Naive thymus-derived CD4-positive, alpha-beta T cell (primary cell): Measurements from ENCODE around the gene RGS8. TPM values are rescaled to one million over a fixed set of nuclear protein-coding genes. Genes with fewer than 3 reads are reported as not detected.

Experiments used
- ATAC-seq: fragments of 150-1000 bp; cut with Tn5 transposase; 2 replicates; pipeline ENCODE4 v1.10.0; 2021; ENCODE audit warnings: mild to moderate bottlenecking, moderate library complexity
- CTCF ChIA-PET: fragments of 350-600 bp; sonication (Branson Sonifier 250); formaldehyde crosslinking; loops from one replicate; lab custom pipeline; 2021; ENCODE audit warnings: antibody characterized with exemption; lab: Charles Lee
- POLR2A ChIA-PET: fragments of 350-600 bp; sonication (Branson Sonifier 250); formaldehyde crosslinking; loops from one replicate; lab custom pipeline; 2021; ENCODE audit warnings: antibody characterized with exemption, inconsistent platforms; lab: Charles Lee
- DNase-seq, 9 donors: peaks; one replicate each; pipeline versions ENCODE4 v3.0.0 to v3.0.0-alpha.2; 2020 to 2022; ENCODE audit warnings: mixed read lengths in 1 of 9
- H3K27ac ChIP-seq: one replicate; pipeline ENCODE4 v1.7.0; 2013; ENCODE audit warnings: mild to moderate bottlenecking, low read depth, low read length, moderate library complexity
- H3K27me3 ChIP-seq, 2 donors: one replicate each; pipeline ENCODE4 v1.7.0; 2013; ENCODE audit warnings: low read length in 2 of 2, mild to moderate bottlenecking in 2 of 2, moderate library complexity in 2 of 2; ENCODE audit not compliant: control insufficient read depth in 2 of 2, insufficient read depth in 2 of 2
- H3K36me3 ChIP-seq, 3 experiments: 1 replicate in 2 of 3; 2 replicates in 1 of 3; pipeline ENCODE4 v1.7.0; 2013; ENCODE audit warnings: low read length in 3 of 3, mild to moderate bottlenecking in 3 of 3, moderate library complexity in 1 of 3; ENCODE audit not compliant: insufficient read depth in 3 of 3, control insufficient read depth in 2 of 3
- H3K4me1 ChIP-seq, 2 donors: one replicate each; pipeline ENCODE4 v1.7.0; 2013; ENCODE audit warnings: low read length in 2 of 2, mild to moderate bottlenecking in 2 of 2, moderate library complexity in 1 of 2; ENCODE audit not compliant: control insufficient read depth in 2 of 2, insufficient read depth in 2 of 2
- H3K4me3 ChIP-seq: 2 replicates; pipeline ENCODE4 v1.7.0; 2013; ENCODE audit warnings: mild to moderate bottlenecking, low read length
- H3K9me3 ChIP-seq, 3 experiments: 1 replicate in 2 of 3; 2 replicates in 1 of 3; pipeline ENCODE4 v1.7.0; 2013; ENCODE audit warnings: low read length in 3 of 3; ENCODE audit not compliant: control insufficient read depth in 2 of 3
- H3K27ac Mint-ChIP-seq, 9 donors: one replicate each; pipeline ENCODE4 v1.8.0; 2020 to 2022; ENCODE audit warnings: mixed read lengths in 9 of 9, mild to moderate bottlenecking in 8 of 9, moderate library complexity in 5 of 9, inconsistent platforms in 2 of 9
- H3K27me3 Mint-ChIP-seq, 5 donors: one replicate each; pipeline ENCODE4 v1.8.0; 2021 to 2022; ENCODE audit warnings: mixed read lengths in 5 of 5, mild to moderate bottlenecking in 1 of 5
- H3K36me3 Mint-ChIP-seq, 5 donors: one replicate each; pipeline ENCODE4 v1.8.0; 2020 to 2022; ENCODE audit warnings: mixed read lengths in 5 of 5, mild to moderate bottlenecking in 3 of 5, inconsistent platforms in 1 of 5
- H3K4me1 Mint-ChIP-seq, 7 donors: one replicate each; pipeline ENCODE4 v1.8.0; 2020 to 2022; ENCODE audit warnings: mixed read lengths in 7 of 7, mild to moderate bottlenecking in 3 of 7, inconsistent platforms in 1 of 7
- H3K4me3 Mint-ChIP-seq, 10 donors: one replicate each; pipeline ENCODE4 v1.8.0; 2020 to 2022; ENCODE audit warnings: mild to moderate bottlenecking in 10 of 10, mixed read lengths in 10 of 10, moderate library complexity in 6 of 10, inconsistent platforms in 2 of 10
- H3K9me3 Mint-ChIP-seq, 11 donors: one replicate each; pipeline ENCODE4 v1.8.0; 2020 to 2022; ENCODE audit warnings: mixed read lengths in 11 of 11, mild to moderate bottlenecking in 4 of 11, inconsistent platforms in 1 of 11, moderate library complexity in 1 of 11
- intact Hi-C, 2 donors: fragments of 100-400 bp; cut with micrococcal nuclease; formaldehyde crosslinking; loops; one replicate each; pipeline ENCODE4 v1.15.1; 2023
- polyA plus RNA-seq, 2 donors: library from polyadenylated mRNA; unstranded; fragments of 300-500 nt; fragmentation: Illumina TruSeq; gene quantifications; one replicate each; pipeline ENCODE4 v1.2.3, GENCODE V29; 2021
- total RNA-seq, 6 experiments: library from RNA in 5 of 6; stranded (reverse) in 5 of 6; gene quantifications; 1 replicate in 5 of 6; 2 replicates in 1 of 6; pipeline ENCODE4 v1.2.3 and lab custom pipeline; 2021 to 2026

RGS8 gene, protein sequence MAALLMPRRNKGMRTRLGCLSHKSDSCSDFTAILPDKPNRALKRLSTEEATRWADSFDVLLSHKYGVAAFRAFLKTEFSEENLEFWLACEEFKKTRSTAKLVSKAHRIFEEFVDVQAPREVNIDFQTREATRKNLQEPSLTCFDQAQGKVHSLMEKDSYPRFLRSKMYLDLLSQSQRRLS
- total RNA-seq (not detected), polyA plus RNA-seq (not detected), total RNA-seq (lab: John Stamatoyannopoulos, UW) (not detected)

DNA sequence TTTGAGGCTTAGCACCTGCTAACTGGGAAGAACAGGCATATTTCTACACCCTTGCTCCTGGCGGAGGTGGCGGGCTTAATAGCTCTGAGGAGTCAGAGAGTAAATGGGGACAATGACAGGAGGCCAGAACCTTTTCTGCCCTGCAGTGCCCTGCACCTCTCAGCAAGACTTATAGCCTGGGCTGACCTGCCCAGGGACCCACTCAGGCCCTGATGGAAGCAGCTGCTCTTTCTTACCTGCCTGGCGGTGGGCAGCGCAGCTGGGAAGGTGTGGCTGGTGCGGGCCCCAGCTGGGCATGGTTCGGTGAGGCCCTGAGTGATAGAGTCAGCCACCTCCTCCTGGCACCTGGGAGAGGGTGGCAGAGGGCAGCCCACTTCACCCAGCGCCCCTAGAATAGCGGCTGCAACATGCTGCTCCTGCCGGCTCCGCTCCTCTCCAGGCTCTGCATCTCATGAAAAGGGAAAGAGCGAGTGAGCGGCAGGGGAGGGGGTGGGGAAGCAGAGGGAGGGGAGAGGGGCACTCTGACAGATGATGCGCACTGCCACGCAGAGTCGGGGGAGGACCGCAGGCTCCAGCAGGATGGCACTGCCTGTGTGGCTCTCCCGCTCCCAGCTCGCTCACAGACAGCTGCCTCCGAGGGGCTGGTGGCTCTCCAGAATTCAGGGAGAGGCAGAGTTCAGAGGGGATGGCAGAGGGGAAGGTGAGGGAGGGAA is at the start of gene RGS8:
Gene RGS8, minus strand, starts transcription at position 472 of the 713 bp plus-strand sequence. CDS start 14,938 bp downstream, outside the sequence.
- no peak within 1 kb of the TSS for H3K4me3 ChIP-seq
- H3K9me3 ChIP-seq, result no peaks in the 10 kb centered on the region
- Mint-ChIP-seq H3K36me3 (peaks cover 0 to under 1% (median 0%) of the 10 kb centered on the region in 5 donors), H3K4me3 (no peak within 1 kb of the TSS), H3K9me3 (no peaks in the 10 kb centered on the region), H3K4me1 (peaks cover 0 to 13% (median 0%) of the 10 kb centered on the region in 7 donors), H3K27me3 (peaks cover 0 to 20% (median 12%) of the 10 kb centered on the region in 5 donors), H3K27ac (no peak within 1 kb of the TSS)
- no peak for ATAC-seq
- H3K27me3 ChIP-seq, result no peaks in the 10 kb centered on the region
- H3K36me3 ChIP-seq, result no peaks in the 10 kb centered on the region
- intact Hi-C loops, result no loop called here
- DNase-seq, result no peak
- H3K27ac ChIP-seq, result no peak within 1 kb of the TSS
- POLR2A ChIA-PET, result no interaction called here
- H3K4me1 ChIP-seq, result no peaks in the 10 kb centered on the region
- CTCF ChIA-PET, result no interaction called here

DNA sequence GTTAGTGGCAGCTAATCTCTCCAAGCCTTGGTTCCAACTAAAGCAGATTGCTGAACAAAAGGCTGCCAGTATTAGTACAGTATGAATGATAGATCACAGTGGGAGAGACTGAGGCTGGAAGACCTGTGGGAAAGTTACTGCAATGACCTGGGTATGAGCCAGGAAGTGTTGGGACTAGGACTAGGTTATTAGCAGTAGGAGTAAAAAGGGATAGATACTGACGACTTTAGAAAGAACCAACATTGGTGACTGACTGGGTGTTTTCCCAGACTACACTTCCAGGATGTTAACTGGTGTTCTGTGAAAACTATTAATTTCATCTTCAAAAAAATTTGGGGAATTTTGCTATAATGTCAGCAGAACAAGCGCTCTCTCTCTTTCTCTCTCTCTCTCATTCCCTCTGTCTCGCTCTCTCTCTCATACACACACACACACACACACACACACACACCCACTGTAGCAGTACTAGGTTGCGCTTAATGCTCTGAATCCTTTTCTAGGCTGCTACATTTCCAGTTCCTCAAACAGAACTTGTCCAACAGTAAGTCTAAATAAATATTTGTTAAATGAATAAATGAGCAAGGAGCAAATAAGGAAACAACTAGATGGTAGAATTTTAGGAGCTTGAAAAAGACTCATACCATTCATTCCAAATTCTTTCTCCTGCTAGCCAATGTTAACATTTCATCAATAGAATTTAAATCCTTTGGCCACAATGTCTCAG is 47.6 kb upstream of the RGS8 start:
- H3K27ac ChIP-seq, result no peak overlapping the region
- no peaks in the 10 kb centered on the region for H3K4me1 ChIP-seq
- H3K4me1 Mint-ChIP-seq, result peaks cover 0 to 1% (median 0%) of the 10 kb centered on the region in 7 donors
- ATAC-seq (no peak), DNase-seq (no peak)
- no peak overlapping the region for H3K4me3 Mint-ChIP-seq
- ChIA-PET POLR2A (no interaction called here), CTCF (no interaction called here)
- H3K27ac Mint-ChIP-seq, result no peak overlapping the region
- peaks cover 0 to 34% (median 10%) of the 10 kb centered on the region in 5 donors for H3K27me3 Mint-ChIP-seq
- no peaks in the 10 kb centered on the region for H3K36me3 ChIP-seq
- peaks cover 0 to 4% (median 0%) of the 10 kb centered on the region in 5 donors for H3K36me3 Mint-ChIP-seq
- no peaks in the 10 kb centered on the region for H3K9me3 ChIP-seq
- H3K4me3 ChIP-seq, result no peak overlapping the region
- peaks cover 0 to 7% (median 0%) of the 10 kb centered on the region in 11 donors for H3K9me3 Mint-ChIP-seq
- no peaks in the 10 kb centered on the region for H3K27me3 ChIP-seq
- intact Hi-C loops, result no loop called here

DNA sequence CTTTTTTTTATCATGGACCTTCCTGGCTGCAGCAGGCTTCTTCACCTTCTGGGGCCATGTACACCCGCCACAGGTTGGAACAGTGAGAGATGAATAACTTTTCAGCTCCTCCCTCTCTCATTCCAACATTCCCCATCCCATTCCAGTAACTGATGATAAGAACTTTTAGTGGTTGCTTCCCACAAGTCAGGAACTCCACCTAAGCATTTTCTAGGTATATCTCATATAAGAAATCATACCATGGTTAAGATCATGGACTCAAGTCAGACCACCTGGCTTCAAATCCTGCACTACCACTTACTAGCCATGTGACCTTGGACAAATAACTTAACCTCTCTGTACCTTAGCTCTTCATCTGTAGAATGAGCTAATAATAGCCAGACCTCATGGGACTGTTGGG is 42.5 kb upstream of the RGS8 start:
- no peak for DNase-seq
- no peaks in the 10 kb centered on the region for H3K36me3 ChIP-seq
- H3K36me3 Mint-ChIP-seq, result peaks cover 0 to 3% (median 0%) of the 10 kb centered on the region in 5 donors
- peaks cover 0 to 20% (median 3%) of the 10 kb centered on the region in 5 donors for H3K27me3 Mint-ChIP-seq
- no peaks in the 10 kb centered on the region for H3K27me3 ChIP-seq
- ChIA-PET CTCF (no interaction called here), POLR2A (no interaction called here)
- H3K9me3 Mint-ChIP-seq, result no peaks in the 10 kb centered on the region
- ATAC-seq, result no peak
- intact Hi-C loops, result no loop called here
- no peak overlapping the region for H3K4me3 Mint-ChIP-seq
- H3K4me1 ChIP-seq, result no peaks in the 10 kb centered on the region
- H3K27ac ChIP-seq, result no peak overlapping the region
- no peak overlapping the region for H3K4me3 ChIP-seq
- H3K27ac Mint-ChIP-seq, result no peak overlapping the region
- H3K4me1 Mint-ChIP-seq, result no peaks in the 10 kb centered on the region
- H3K9me3 ChIP-seq, result no peaks in the 10 kb centered on the region

DNA sequence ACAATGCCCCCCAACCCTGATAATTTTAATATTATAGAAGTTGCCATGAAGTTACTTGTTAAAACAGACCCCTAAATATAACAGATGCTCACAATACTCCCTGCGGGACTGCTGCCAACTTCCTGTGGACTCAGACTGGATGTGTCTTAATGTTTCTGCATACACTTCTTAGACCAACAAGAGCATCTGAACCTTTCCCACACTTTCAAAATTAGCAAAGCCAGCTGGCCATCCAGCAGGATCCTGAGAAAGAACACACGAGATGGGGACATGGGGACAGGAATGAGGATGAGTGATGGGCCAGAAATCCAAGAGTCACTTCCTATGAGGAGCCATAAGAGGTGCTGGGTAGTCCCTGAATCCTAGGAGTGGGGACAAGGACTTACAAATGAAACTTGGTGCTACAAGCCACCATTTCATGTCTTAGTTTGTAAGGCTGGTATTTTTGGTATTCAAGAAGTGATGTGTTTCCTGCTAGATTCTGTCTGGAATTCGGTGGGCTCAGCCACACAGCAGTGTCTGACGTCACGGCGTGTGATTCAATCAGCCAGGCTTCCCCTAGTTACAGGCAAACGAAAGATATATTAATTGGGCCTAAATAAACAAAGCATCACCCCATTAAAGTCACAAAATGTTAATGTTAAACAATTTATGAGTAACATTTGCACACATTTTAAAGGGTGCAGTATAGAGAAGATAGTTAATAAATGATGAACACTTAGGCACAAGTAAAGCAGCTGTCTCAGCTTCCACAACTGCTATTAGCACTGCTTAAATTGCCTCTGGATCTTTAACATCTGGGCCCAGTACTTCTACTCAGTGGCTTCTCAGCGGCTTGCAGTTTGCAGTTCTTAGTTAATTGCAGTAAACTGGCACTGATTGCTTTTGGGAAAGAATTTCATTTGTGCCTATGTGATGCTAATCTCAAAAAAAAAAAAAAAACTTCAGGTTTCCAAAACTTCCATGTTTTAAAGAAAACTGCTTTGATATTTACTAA is 41.2 kb upstream of the RGS8 start:
- ATAC-seq, result no peak
- H3K36me3 Mint-ChIP-seq, result peaks cover 0 to 3% (median 0%) of the 10 kb centered on the region in 5 donors
- Histone ChIP-seq H3K4me1 (no peaks in the 10 kb centered on the region), H3K36me3 (no peaks in the 10 kb centered on the region), H3K4me3 (no peak overlapping the region), H3K27ac (no peak overlapping the region), H3K27me3 (no peaks in the 10 kb centered on the region), H3K9me3 (no peaks in the 10 kb centered on the region)
- H3K27me3 Mint-ChIP-seq, result peaks cover 0 to 15% (median 3%) of the 10 kb centered on the region in 5 donors
- no peak overlapping the region for H3K27ac Mint-ChIP-seq
- ChIA-PET POLR2A (no interaction called here), CTCF (no interaction called here)
- H3K9me3 Mint-ChIP-seq, result no peaks in the 10 kb centered on the region
- intact Hi-C loops, result no loop called here
- no peak overlapping the region for H3K4me3 Mint-ChIP-seq
- no peaks in the 10 kb centered on the region for H3K4me1 Mint-ChIP-seq
- DNase-seq, result no peak

DNA sequence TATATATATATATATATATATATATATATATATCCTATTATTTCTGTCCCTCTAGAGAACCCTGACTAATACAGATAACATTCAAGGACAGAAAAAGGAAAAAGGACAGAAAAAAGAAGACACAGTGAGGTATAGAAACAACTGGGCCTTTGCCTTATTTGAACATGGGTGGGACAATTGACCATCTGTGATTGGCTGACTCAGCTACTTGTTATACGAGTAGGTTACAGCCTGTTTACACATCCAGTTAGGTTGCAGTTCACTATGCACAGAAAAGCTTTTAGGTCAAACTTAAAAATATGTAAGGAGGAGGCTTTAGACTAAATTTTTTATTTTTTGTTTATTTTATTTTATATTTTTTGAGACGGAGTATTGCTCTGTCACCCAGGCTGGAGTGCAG is 39.8 kb upstream of the RGS8 start:
- DNase-seq, result no peak
- no peak for ATAC-seq
- no peaks in the 10 kb centered on the region for H3K9me3 Mint-ChIP-seq
- H3K27me3 Mint-ChIP-seq, result peaks cover 0 to 7% (median 3%) of the 10 kb centered on the region in 5 donors
- intact Hi-C loops, result no loop called here
- ChIA-PET POLR2A (no interaction called here), CTCF (no interaction called here)
- H3K4me3 ChIP-seq, result no peak overlapping the region
- H3K27ac ChIP-seq, result no peak overlapping the region
- H3K4me1 Mint-ChIP-seq, result no peaks in the 10 kb centered on the region
- no peaks in the 10 kb centered on the region for H3K9me3 ChIP-seq
- peaks cover 0 to 3% (median 0%) of the 10 kb centered on the region in 5 donors for H3K36me3 Mint-ChIP-seq
- no peaks in the 10 kb centered on the region for H3K36me3 ChIP-seq
- no peak overlapping the region for H3K27ac Mint-ChIP-seq
- H3K27me3 ChIP-seq, result no peaks in the 10 kb centered on the region
- H3K4me1 ChIP-seq, result no peaks in the 10 kb centered on the region
- H3K4me3 Mint-ChIP-seq, result no peak overlapping the region

DNA sequence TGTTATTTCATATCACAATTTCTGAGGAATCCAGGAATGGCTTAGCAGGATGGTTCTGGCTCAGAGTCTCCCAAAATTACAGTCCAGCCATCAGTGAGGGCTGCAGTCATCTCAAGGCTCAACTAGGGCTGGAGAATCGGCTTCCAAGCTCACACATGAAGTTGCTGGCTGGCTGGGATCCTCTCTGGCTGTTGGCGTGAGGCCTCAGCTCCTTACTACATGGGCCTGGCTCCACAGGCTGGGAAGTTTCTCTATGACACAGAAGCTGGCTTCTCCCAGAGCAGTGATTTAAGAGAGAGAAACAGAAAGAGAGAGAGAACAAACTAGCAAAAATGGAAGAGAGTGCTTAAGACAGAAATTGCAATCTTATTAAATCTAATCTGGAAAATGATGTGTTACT is 38.8 kb upstream of the RGS8 start:
- ChIA-PET POLR2A (no interaction called here), CTCF (no interaction called here)
- no peaks in the 10 kb centered on the region for H3K9me3 Mint-ChIP-seq

More for the DNA sequence above, 38.8 kb upstream of the RGS8 start:
- no peaks in the 10 kb centered on the region for H3K9me3 ChIP-seq
- Mint-ChIP-seq H3K36me3 (peaks cover 0 to 3% (median 0%) of the 10 kb centered on the region in 5 donors), H3K4me3 (no peak overlapping the region), H3K27me3 (peaks cover 0 to 4% (median 3%) of the 10 kb centered on the region in 5 donors), H3K4me1 (peaks cover 0 to 2% (median 0%) of the 10 kb centered on the region in 7 donors), H3K27ac (no peak overlapping the region)
- no peaks in the 10 kb centered on the region for H3K27me3 ChIP-seq
- no peak overlapping the region for H3K27ac ChIP-seq
- H3K4me3 ChIP-seq, result no peak overlapping the region
- H3K4me1 ChIP-seq, result no peaks in the 10 kb centered on the region
- H3K36me3 ChIP-seq, result no peaks in the 10 kb centered on the region
- no peak for ATAC-seq
- DNase-seq, result no peak
- intact Hi-C loops, result no loop called here
